ENCODE data around the gene LRRC45. TPM values are rescaled to one million over a fixed set of nuclear protein-coding genes. Genes with fewer than 3 reads are reported as not detected.

LRRC45 gene
- total and polyA plus RNA-seq, 8 donors = 12.0 to 23.2 (median 17.6) TPM

GRCh38 chr17:82008258-82008940 lies 14.7 kb upstream of the LRRC45 start:
- no peak for DNase-seq
- no peak for ATAC-seq
- no peak overlapping the region for H3K27ac ChIP-seq
- H3K27me3 ChIP-seq = no peaks in the 10 kb centered on the region
- H3K4me1 ChIP-seq = peaks cover 0 to 7% of the 10 kb centered on the region in 2 donors
- peaks cover 0 to 13% of the 10 kb centered on the region in 2 donors for H3K36me3 ChIP-seq
- intact Hi-C loops (cut with DNase I) = no loop called here
- TF ChIP-seq, protein P1, sequence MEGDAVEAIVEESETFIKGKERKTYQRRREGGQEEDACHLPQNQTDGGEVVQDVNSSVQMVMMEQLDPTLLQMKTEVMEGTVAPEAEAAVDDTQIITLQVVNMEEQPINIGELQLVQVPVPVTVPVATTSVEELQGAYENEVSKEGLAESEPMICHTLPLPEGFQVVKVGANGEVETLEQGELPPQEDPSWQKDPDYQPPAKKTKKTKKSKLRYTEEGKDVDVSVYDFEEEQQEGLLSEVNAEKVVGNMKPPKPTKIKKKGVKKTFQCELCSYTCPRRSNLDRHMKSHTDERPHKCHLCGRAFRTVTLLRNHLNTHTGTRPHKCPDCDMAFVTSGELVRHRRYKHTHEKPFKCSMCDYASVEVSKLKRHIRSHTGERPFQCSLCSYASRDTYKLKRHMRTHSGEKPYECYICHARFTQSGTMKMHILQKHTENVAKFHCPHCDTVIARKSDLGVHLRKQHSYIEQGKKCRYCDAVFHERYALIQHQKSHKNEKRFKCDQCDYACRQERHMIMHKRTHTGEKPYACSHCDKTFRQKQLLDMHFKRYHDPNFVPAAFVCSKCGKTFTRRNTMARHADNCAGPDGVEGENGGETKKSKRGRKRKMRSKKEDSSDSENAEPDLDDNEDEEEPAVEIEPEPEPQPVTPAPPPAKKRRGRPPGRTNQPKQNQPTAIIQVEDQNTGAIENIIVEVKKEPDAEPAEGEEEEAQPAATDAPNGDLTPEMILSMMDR (IDR thresholded peaks at IDR 0.05) = no peak
- H3K4me3 ChIP-seq = no peak overlapping the region
- no peaks in the 10 kb centered on the region for H3K9me3 ChIP-seq

DNA sequence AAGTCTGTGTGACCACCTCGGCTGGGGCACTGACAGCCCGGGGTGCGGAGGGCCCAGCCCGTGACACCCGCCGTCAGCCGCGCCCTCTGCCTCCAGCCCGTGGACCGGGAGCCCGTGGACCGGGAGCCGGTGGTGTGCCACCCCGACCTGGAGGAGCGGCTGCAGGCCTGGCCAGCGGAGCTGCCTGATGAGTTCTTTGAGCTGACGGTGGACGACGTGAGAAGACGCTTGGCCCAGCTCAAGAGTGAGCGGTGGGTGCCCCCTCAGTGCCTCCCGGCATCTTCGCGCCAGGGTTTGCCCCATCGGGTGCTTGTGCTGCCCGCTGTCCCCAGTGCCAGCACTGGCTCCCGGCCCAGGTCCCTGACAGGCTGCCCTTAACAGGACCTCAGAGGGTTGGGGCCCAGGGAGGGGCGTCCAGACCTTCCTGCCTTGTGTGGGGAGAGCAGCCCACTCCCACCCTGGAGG lies 14.1 kb upstream of the LRRC45 start:
- intact Hi-C loops (cut with DNase I) = no loop called here
- ATAC-seq = no peak
- H3K4me1 ChIP-seq = peaks cover 0 to 11% of the 10 kb centered on the region in 2 donors
- H3K27me3 ChIP-seq = no peaks in the 10 kb centered on the region
- no peaks in the 10 kb centered on the region for H3K9me3 ChIP-seq
- H3K4me3 ChIP-seq = no peak overlapping the region
- H3K36me3 ChIP-seq = peaks cover 0 to 13% of the 10 kb centered on the region in 2 donors
- TF ChIP-seq, protein P1 (IDR thresholded peaks at IDR 0.05) = no peak
- DNase-seq = no peak
- H3K27ac ChIP-seq = no peak overlapping the region

DNA sequence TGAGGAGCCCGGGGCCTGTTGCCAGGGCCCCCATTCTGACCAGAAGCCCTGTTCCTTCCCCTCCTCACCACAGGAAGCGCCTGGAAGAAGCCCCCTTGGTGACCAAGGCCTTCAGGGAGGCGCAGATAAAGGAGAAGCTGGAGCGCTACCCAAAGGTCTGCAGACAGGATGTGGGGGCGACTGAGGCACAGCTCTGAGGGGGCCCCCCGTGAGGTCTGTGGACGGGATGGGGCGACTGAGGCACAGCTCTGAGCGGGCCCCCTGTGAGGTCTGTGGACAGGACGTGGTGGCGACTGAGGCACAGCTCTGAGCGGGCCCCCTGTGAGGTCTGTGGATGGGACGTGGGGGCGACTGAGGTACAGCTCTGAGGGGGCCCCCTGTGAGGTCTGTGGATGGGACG lies 13.7 kb upstream of the LRRC45 start:
- Histone ChIP-seq H3K9me3 (no peaks in the 10 kb centered on the region), H3K4me1 (peaks cover 0 to 11% of the 10 kb centered on the region in 2 donors), H3K27ac (no peak overlapping the region), H3K36me3 (peaks cover 0 to 13% of the 10 kb centered on the region in 2 donors), H3K27me3 (no peaks in the 10 kb centered on the region), H3K4me3 (no peak overlapping the region)
- no peak for DNase-seq
- TF ChIP-seq, protein P1 (IDR thresholded peaks at IDR 0.05) = no peak
- intact Hi-C loops (cut with DNase I) = no loop called here
- no peak for ATAC-seq

- Histone ChIP-seq H3K27ac (no peak overlapping the region), H3K36me3 (peaks cover 0 to 13% of the 10 kb centered on the region in 2 donors), H3K4me1 (peaks cover 0 to 11% of the 10 kb centered on the region in 2 donors), H3K4me3 (no peak overlapping the region), H3K27me3 (no peaks in the 10 kb centered on the region), H3K9me3 (no peaks in the 10 kb centered on the region)
- TF ChIP-seq, protein P1 (IDR thresholded peaks at IDR 0.05) = no peak
- ATAC-seq (no peak), DNase-seq (no peak)
- intact Hi-C loops (cut with DNase I) = no loop called here
Measured at GRCh38 chr17:82010575-82011525, 12.3 kb upstream of the LRRC45 start.
